ENCODE measurements around the gene HMX3.

HMX3 gene

GRCh38 chr10:123136221-123136805 is 543 bp downstream of the HMX3 start:
- Histone ChIP-seq H3K4me1 (ENCODE audit: low read length) (no peaks in the 10 kb centered on the region), H3K4me3 (ENCODE audit: low read length) (no peak overlapping the region), H3F3A (ENCODE audit: insufficient read depth, low read length) (no peaks in the 10 kb centered on the region), H3K79me2 (ENCODE audit: low read length) (no peaks in the 10 kb centered on the region), H3K9ac (ENCODE audit: low read length) (no peak overlapping the region), H3K9me2 (replicated peaks; ENCODE audit: insufficient read depth, low read length) (no peaks in the 10 kb centered on the region), H4K20me1 (ENCODE audit: insufficient read depth, low read length) (no peaks in the 10 kb centered on the region), H3K36me3 (replicated peaks; ENCODE audit: insufficient read depth, low read length) (no peaks in the 10 kb centered on the region), H3K9me3 (replicated peaks; ENCODE audit: insufficient read depth, low read length) (no peaks in the 10 kb centered on the region), H3K27ac (ENCODE audit: low read length) (no peak overlapping the region), H3K4me2 (ENCODE audit: low read depth, low read length) (no peak overlapping the region), H2AFZ (ENCODE audit: low read length) (no peak overlapping the region), H3K27me3 (replicated peaks; ENCODE audit: insufficient read depth, low read length) (peaks cover 26% of the 10 kb centered on the region)
- DNase-seq, result no peak
- TF ChIP-seq CTCF (IDR thresholded peaks at IDR 0.05; ENCODE audit: low read length), result no peak
- TF ChIP-seq EZH2 (optimal IDR thresholded peaks at IDR 0.05; ENCODE audit: low read depth, low read length), result no peak
- no peak for TF ChIP-seq EZH2phosphoT487 (IDR thresholded peaks at IDR 0.05; ENCODE audit: low read length)

GRCh38 chr10:123136806-123137642 is 1.3 kb downstream of the HMX3 start:
- Histone ChIP-seq H3K27ac (ENCODE audit: low read length) (no peak overlapping the region), H2AFZ (ENCODE audit: low read length) (no peak overlapping the region), H3K4me2 (ENCODE audit: low read depth, low read length) (no peak overlapping the region), H4K20me1 (ENCODE audit: insufficient read depth, low read length) (no peaks in the 10 kb centered on the region), H3K9me2 (replicated peaks; ENCODE audit: insufficient read depth, low read length) (no peaks in the 10 kb centered on the region), H3K36me3 (replicated peaks; ENCODE audit: insufficient read depth, low read length) (no peaks in the 10 kb centered on the region), H3F3A (ENCODE audit: insufficient read depth, low read length) (no peaks in the 10 kb centered on the region), H3K27me3 (replicated peaks; ENCODE audit: insufficient read depth, low read length) (peaks cover 33% of the 10 kb centered on the region), H3K9me3 (replicated peaks; ENCODE audit: insufficient read depth, low read length) (no peaks in the 10 kb centered on the region), H3K4me1 (ENCODE audit: low read length) (no peaks in the 10 kb centered on the region), H3K79me2 (ENCODE audit: low read length) (no peaks in the 10 kb centered on the region), H3K9ac (ENCODE audit: low read length) (no peak overlapping the region), H3K4me3 (ENCODE audit: low read length) (no peak overlapping the region)
- DNase-seq, result no peak
- TF ChIP-seq EZH2phosphoT487 (IDR thresholded peaks at IDR 0.05; ENCODE audit: low read length) (no peak), EZH2 (optimal IDR thresholded peaks at IDR 0.05; ENCODE audit: low read depth, low read length) (no peak), CTCF (IDR thresholded peaks at IDR 0.05; ENCODE audit: low read length) (no peak)

- Histone ChIP-seq H3K4me3 (ENCODE audit: low read length) (no peak overlapping the region), H4K20me1 (ENCODE audit: insufficient read depth, low read length) (no peaks in the 10 kb centered on the region), H3F3A (ENCODE audit: insufficient read depth, low read length) (no peaks in the 10 kb centered on the region), H3K9ac (ENCODE audit: low read length) (no peak overlapping the region), H3K27ac (ENCODE audit: low read length) (no peak overlapping the region), H2AFZ (ENCODE audit: low read length) (no peak overlapping the region), H3K27me3 (replicated peaks; ENCODE audit: insufficient read depth, low read length) (peaks cover 37% of the 10 kb centered on the region), H3K79me2 (ENCODE audit: low read length) (no peaks in the 10 kb centered on the region), H3K36me3 (replicated peaks; ENCODE audit: insufficient read depth, low read length) (no peaks in the 10 kb centered on the region), H3K4me1 (ENCODE audit: low read length) (no peaks in the 10 kb centered on the region), H3K4me2 (ENCODE audit: low read depth, low read length) (no peak overlapping the region), H3K9me2 (replicated peaks; ENCODE audit: insufficient read depth, low read length) (no peaks in the 10 kb centered on the region), H3K9me3 (replicated peaks; ENCODE audit: insufficient read depth, low read length) (no peaks in the 10 kb centered on the region)
- DNase-seq, result no peak
- TF ChIP-seq CTCF (IDR thresholded peaks at IDR 0.05; ENCODE audit: low read length) (no peak), EZH2 (optimal IDR thresholded peaks at IDR 0.05; ENCODE audit: low read depth, low read length) (no peak), EZH2phosphoT487 (IDR thresholded peaks at IDR 0.05; ENCODE audit: low read length) (no peak)
Measured at GRCh38 chr10:123139165-123139520, 3.4 kb downstream of the HMX3 start.

Measured in MM.1S (cell line).